DOHH2 (cell line): ENCODE data around the gene UCP3.

Experiments used
- H3F3A ChIP-seq: fragments of 200-600 bp; sonication (generic), shearing (Covaris generic); 2 replicates; pipeline ENCODE4 v1.6.0; 2016; ENCODE audit warnings: antibody characterized with exemption, mild to moderate bottlenecking; ENCODE audit not compliant: control insufficient read depth, insufficient read depth
- H3K27ac ChIP-seq: fragments of 200-600 bp; sonication (generic); 2 replicates; pipeline ENCODE4 v1.5.1; 2014; ENCODE audit warnings: low read depth, mild to moderate bottlenecking, low read length, moderate library complexity
- H3K27me3 ChIP-seq: fragments of 200-600 bp; sonication (generic); 2 replicates; pipeline ENCODE4 v1.6.1; 2014; ENCODE audit warnings: mild to moderate bottlenecking, low read length, mixed read lengths; ENCODE audit not compliant: control insufficient read depth
- H3K36me3 ChIP-seq: fragments of 200-600 bp; sonication (generic); 2 replicates; pipeline ENCODE4 v1.6.1; 2014; ENCODE audit warnings: mild to moderate bottlenecking, low read length, moderate library complexity, mixed read lengths; ENCODE audit not compliant: control insufficient read depth
- H3K4me1 ChIP-seq: fragments of 200-600 bp; sonication (generic); 2 replicates; pipeline ENCODE4 v1.6.1; 2014; ENCODE audit warnings: mild to moderate bottlenecking, low read length, mixed read lengths; ENCODE audit not compliant: control insufficient read depth
- H3K4me2 ChIP-seq: fragments of 200-600 bp; sonication (generic); 2 replicates; pipeline ENCODE4 v1.6.0; 2014; ENCODE audit warnings: mild to moderate bottlenecking, low read length, moderate library complexity
- H3K4me3 ChIP-seq: fragments of 200-600 bp; sonication (generic); 2 replicates; pipeline ENCODE4 v1.5.1; 2014; ENCODE audit warnings: mild to moderate bottlenecking, low read length, mixed read lengths
- H3K79me2 ChIP-seq: fragments of 200-600 bp; sonication (generic); 2 replicates; pipeline ENCODE4 v1.6.1; 2014; ENCODE audit warnings: mild to moderate bottlenecking, low read length, mixed read lengths; ENCODE audit not compliant: control insufficient read depth
- H3K9me2 ChIP-seq: fragments of 200-600 bp; sonication (generic); replicated peaks from 2 replicates; pipeline ENCODE4 v1.6.1; 2014; ENCODE audit warnings: mild to moderate bottlenecking, low read length, mixed read lengths; ENCODE audit not compliant: control insufficient read depth
- H3K9me3 ChIP-seq: fragments of 200-600 bp; sonication (generic); 2 replicates; pipeline ENCODE4 v1.6.1; 2014; ENCODE audit warnings: antibody characterized with exemption, low read length, mixed read lengths; ENCODE audit not compliant: control insufficient read depth, insufficient read depth
- H4K20me1 ChIP-seq: fragments of 200-600 bp; sonication (generic); 2 replicates; pipeline ENCODE4 v1.6.0; 2014; ENCODE audit warnings: low read depth, mild to moderate bottlenecking, antibody characterized with exemption, low read length, moderate library complexity; ENCODE audit not compliant: control insufficient read depth, insufficient read depth
- EZH2phosphoT487 ChIP-seq: fragments of 200-600 bp; sonication (generic); IDR thresholded peaks from 2 replicates; pipeline ENCODE4 v1.6.1; 2017; ENCODE audit warnings: borderline replicate concordance, mild to moderate bottlenecking, antibody characterized with exemption, low read length, moderate library complexity, mixed read lengths
- TF ChIP-seq, protein P1 (sequence below): fragments of 200-600 bp; sonication (generic); IDR thresholded peaks from one replicate; pipeline ENCODE4 v1.5.1; 2014; ENCODE audit warnings: antibody characterized with exemption, mild to moderate bottlenecking, low read depth, low read length; ENCODE audit not compliant: poor library complexity, severe bottlenecking

UCP3 gene

DNA sequence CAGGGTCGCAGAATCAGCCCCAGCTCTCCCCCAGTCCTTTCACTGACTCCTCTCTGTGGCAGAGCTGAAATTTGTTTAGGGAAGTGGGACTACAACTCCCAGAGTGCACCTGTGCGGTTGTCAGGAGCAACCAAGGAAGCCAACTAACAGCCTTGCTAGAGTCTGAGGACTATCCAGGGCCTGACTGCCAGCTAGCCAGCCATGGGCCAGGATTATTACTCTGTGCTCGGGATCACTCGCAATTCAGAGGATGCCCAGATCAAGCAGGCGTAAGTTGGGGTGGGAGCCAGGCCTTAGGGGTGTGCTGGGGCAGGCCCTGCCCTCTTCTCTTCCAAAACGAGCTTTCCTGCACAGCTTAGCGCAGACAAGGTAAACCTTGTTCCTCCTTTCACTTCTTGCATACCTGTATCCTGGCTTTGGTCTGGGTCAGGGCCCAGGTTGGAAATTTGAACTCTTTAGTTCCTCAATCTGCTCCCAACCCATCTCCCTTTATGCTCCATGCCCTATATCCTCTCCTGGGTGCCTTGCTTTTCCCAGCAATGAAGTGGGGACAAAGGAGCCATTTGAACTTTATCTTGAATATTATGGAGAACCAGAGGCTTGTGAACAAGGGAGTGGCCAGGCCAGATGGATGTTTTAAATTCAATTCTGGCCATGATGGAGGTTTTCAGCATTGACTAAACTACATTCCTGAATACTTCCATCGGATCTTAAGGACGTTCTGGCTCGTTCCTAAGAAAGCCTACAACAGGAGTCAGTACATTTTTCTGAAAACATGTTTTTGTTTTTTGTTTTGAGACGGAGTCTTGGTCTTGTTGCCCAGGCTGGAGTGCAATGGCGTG lies 57.8 kb downstream of the UCP3 start, which contains the start of gene DNAJB13:
Gene DNAJB13 (plus strand): TSS at position 158 of the 842 bp plus-strand sequence. CDS start 44 bp downstream, at position 202.
- Histone ChIP-seq H3K27ac (no peak within 1 kb of the TSS), H3K36me3 (no peaks in the 10 kb centered on the region), H3K4me3 (no peak within 1 kb of the TSS), H3K27me3 (peaks cover 3% of the 10 kb centered on the region; the same call in 1 of the 2 replicates), H4K20me1 (no peaks in the 10 kb centered on the region), H3K4me1 (no peaks in the 10 kb centered on the region), H3K9me3 (no peaks in the 10 kb centered on the region), H3F3A (no peaks in the 10 kb centered on the region), H3K79me2 (no peaks in the 10 kb centered on the region), H3K9me2 (no peaks in the 10 kb centered on the region), H3K4me2 (no peak within 1 kb of the TSS)
- TF ChIP-seq EZH2phosphoT487: no peak
- TF ChIP-seq, protein P1, sequence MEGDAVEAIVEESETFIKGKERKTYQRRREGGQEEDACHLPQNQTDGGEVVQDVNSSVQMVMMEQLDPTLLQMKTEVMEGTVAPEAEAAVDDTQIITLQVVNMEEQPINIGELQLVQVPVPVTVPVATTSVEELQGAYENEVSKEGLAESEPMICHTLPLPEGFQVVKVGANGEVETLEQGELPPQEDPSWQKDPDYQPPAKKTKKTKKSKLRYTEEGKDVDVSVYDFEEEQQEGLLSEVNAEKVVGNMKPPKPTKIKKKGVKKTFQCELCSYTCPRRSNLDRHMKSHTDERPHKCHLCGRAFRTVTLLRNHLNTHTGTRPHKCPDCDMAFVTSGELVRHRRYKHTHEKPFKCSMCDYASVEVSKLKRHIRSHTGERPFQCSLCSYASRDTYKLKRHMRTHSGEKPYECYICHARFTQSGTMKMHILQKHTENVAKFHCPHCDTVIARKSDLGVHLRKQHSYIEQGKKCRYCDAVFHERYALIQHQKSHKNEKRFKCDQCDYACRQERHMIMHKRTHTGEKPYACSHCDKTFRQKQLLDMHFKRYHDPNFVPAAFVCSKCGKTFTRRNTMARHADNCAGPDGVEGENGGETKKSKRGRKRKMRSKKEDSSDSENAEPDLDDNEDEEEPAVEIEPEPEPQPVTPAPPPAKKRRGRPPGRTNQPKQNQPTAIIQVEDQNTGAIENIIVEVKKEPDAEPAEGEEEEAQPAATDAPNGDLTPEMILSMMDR: no peak
